ENCODE results near the gene TMEM207. TPM values are rescaled to one million over a fixed set of nuclear protein-coding genes. Genes with fewer than 3 reads are reported as not detected.
A peak's percentile ranks its signal among the peaks of the same experiment; 100 is the strongest.

The TMEM207 gene
- total RNA-seq, 2 donors from 2014 or later = not detected

DNA sequence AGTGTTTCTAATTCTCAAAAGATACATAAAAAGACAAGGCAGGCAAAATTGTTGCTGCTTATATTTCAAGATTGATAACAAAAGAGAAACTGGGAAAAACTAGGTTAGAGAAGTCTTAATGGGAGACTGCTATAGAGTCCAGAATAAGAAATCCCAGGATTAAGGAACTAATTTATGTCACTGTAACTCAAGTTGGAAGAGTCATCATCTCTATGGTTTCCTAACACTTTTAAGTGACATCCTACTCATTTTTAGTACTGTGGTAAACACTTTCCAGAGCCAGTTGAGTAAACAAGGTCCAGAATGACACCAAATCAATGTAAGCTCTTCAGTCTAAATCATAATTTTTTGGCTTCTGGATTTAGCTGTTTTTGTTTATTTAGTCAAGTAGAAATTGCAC is 53.7 kb downstream of the TMEM207 start:
- ATAC-seq (ENCODE audit: insufficient number of reproducible peaks, low FRiP score, low read depth) (no peak), DNase-seq (ENCODE audit: low spot score) (no peak)
- no peaks in the 10 kb centered on the region for H3K9me3 ChIP-seq
- no peak overlapping the region for H3K27ac ChIP-seq
- H3K4me1 ChIP-seq (ENCODE audit: control insufficient read depth in 1 of 2, low read depth in 2 of 2) = no peaks in the 10 kb centered on the region
- H3K36me3 ChIP-seq = no peaks in the 10 kb centered on the region
- no peak overlapping the region for H3K4me3 ChIP-seq
- TF ChIP-seq, protein P1, sequence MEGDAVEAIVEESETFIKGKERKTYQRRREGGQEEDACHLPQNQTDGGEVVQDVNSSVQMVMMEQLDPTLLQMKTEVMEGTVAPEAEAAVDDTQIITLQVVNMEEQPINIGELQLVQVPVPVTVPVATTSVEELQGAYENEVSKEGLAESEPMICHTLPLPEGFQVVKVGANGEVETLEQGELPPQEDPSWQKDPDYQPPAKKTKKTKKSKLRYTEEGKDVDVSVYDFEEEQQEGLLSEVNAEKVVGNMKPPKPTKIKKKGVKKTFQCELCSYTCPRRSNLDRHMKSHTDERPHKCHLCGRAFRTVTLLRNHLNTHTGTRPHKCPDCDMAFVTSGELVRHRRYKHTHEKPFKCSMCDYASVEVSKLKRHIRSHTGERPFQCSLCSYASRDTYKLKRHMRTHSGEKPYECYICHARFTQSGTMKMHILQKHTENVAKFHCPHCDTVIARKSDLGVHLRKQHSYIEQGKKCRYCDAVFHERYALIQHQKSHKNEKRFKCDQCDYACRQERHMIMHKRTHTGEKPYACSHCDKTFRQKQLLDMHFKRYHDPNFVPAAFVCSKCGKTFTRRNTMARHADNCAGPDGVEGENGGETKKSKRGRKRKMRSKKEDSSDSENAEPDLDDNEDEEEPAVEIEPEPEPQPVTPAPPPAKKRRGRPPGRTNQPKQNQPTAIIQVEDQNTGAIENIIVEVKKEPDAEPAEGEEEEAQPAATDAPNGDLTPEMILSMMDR (IDR thresholded peaks at IDR 0.05) = no peak
- H3K27me3 ChIP-seq (replicated peaks; ENCODE audit: insufficient read depth) = no peaks in the 10 kb centered on the region

DNA sequence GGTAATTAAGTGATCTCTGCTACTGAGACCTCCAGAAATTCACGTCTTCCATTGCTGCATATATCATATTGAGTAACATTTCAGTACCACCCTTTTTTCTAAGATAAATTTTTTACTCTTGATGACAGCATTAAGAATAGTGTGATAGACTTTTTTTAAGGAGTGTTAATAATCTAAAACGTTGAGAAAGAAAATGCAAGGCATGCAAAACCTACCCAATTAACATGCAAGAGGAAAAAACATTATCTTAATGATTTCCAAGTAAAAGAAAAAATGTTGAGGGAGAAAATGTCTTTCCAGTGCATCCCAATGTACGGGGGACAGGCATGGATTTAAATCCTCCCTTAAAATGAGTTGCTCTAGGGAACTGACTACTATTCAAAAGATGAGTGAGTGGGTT is 61.0 kb downstream of the TMEM207 start:
- TF ChIP-seq, protein P1 (IDR thresholded peaks at IDR 0.05) = no peak
- Histone ChIP-seq H3K27me3 (replicated peaks; ENCODE audit: insufficient read depth) (no peaks in the 10 kb centered on the region), H3K9me3 (no peaks in the 10 kb centered on the region), H3K4me1 (ENCODE audit: control insufficient read depth in 1 of 2, low read depth in 2 of 2) (no peaks in the 10 kb centered on the region), H3K4me3 (no peak overlapping the region), H3K36me3 (no peaks in the 10 kb centered on the region), H3K27ac (no peak overlapping the region)
- no peak for ATAC-seq (ENCODE audit: insufficient number of reproducible peaks, low FRiP score, low read depth)
- DNase-seq (ENCODE audit: low spot score) = no peak

DNA sequence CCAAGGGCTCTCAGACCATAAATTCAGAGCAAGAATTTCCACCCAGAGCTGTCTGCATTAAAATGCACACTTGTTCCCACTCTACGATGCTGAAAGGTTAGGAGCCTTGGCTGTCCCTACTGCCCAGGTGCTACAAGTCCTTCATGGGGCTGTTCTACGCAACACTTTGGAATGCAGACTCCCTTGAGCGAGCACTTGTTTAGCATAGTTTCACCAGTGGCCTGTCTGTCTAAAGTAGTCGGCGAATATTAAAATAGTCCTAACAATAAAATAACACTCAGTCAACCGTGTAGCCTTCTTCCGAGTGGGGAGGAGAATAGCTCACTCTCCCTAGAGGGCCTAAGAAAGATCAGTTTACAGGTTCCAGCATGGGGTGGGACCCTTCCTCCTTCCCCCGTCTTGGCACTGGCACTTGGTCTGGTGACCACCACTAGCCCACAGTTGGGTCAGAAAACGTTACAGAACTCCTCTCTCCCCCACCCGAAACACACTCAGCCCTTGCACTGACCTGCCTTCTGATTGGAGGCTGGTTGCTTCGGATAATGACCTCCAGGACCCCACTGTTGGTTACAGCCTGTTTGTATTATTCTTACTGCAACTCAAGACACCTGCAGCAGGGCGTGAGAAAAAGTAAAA is 62.0 kb downstream of the TMEM207 start, which contains the start of gene CLDN16:
TSS of gene CLDN16 (plus strand) at position 586 of the 636 bp plus-strand sequence. CDS start 167 bp downstream, outside the sequence.
- Histone ChIP-seq H3K27ac (no peak within 1 kb of the TSS), H3K36me3 (no peaks in the 10 kb centered on the region), H3K4me1 (ENCODE audit: control insufficient read depth in 1 of 2, low read depth in 2 of 2) (no peaks in the 10 kb centered on the region), H3K27me3 (replicated peaks; ENCODE audit: insufficient read depth) (no peaks in the 10 kb centered on the region), H3K4me3 (no peak within 1 kb of the TSS), H3K9me3 (no peaks in the 10 kb centered on the region)
- no peak for DNase-seq (ENCODE audit: low spot score)
- ATAC-seq (ENCODE audit: insufficient number of reproducible peaks, low FRiP score, low read depth) = no peak
- TF ChIP-seq, protein P1 (IDR thresholded peaks at IDR 0.05) = no peak

DNA sequence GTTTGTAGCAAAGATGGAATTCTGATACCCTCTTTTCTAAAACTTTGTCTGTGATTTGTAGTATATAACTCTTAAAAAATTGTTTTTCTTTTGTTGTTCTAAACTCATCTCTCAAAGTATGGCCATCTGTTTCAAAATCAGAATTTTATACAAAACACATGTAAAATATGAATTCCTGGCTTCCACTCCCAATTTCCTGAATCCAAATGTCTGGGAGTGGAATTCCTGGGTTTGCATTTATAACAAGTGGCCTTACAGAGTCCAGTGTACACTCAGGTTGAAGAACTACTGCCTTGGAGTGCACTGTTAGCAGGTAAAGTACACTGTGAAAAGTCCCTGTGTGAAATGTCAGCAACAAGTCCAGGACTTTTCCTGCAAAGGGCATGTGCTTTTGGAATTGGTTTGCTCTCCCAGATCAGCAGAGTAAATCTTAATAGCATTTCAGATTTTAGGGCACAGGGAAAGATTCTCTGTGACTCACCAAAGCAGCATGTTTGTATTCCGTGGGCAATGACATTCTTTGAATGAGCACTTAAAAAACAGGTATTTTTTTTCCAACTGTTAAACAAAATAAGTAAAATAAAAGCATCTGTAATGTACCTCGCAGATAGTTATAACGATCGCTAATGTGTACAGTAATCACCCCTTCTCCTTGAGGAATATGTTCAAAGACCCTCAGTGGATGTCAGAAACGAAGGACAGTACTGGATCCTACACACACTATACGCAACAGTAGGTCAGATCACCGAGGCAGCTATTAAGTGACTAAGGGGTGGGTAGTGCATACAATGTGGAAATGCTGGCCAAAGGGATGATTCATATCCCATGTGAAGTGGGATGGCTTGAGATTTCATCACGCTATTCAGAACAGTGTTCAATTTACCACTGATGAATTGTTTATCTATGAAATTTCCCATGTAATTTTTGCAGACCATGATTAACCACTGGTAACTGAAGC is 63.7 kb downstream of the TMEM207 start:
- H3K36me3 ChIP-seq = no peaks in the 10 kb centered on the region
- DNase-seq (ENCODE audit: low spot score) (no peak), ATAC-seq (ENCODE audit: insufficient number of reproducible peaks, low FRiP score, low read depth) (no peak)
- no peaks in the 10 kb centered on the region for H3K27me3 ChIP-seq (replicated peaks; ENCODE audit: insufficient read depth)
- no peaks in the 10 kb centered on the region for H3K9me3 ChIP-seq
- no peaks in the 10 kb centered on the region for H3K4me1 ChIP-seq (ENCODE audit: control insufficient read depth in 1 of 2, low read depth in 2 of 2)
- H3K27ac ChIP-seq = no peak overlapping the region
- TF ChIP-seq, protein P1 (IDR thresholded peaks at IDR 0.05) = no peak
- H3K4me3 ChIP-seq = no peak overlapping the region

DNA sequence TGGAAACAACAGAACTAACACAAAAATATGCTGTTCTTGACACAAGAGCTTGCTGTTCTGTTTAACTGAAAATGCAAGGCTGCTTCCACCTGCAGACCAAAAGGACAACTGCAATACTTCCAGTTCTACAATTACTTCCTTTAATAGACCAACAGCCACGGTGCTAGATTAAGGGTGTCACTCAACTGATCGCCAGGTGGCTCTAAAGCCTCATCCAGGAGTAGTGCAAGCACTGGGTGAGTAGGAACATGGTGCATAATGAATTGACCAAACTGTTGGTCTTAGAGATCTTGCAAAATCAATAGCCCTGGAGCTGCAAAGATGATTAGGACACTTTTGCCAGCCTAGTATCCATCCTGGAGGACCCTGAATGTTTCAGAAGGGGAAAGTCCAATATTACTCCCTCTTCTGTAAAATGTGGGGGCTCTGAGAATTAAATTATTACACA is 65.4 kb downstream of the TMEM207 start:
- Histone ChIP-seq H3K27ac (no peak overlapping the region), H3K4me1 (ENCODE audit: control insufficient read depth in 1 of 2, low read depth in 2 of 2) (peaks cover 0 to under 1% of the 10 kb centered on the region in 2 donors), H3K9me3 (no peaks in the 10 kb centered on the region), H3K36me3 (no peaks in the 10 kb centered on the region), H3K4me3 (no peak overlapping the region), H3K27me3 (replicated peaks; ENCODE audit: insufficient read depth) (no peaks in the 10 kb centered on the region)
- TF ChIP-seq, protein P1 (IDR thresholded peaks at IDR 0.05) = peak; percentile 9
- DNase-seq (ENCODE audit: low spot score) (no peak), ATAC-seq (ENCODE audit: insufficient number of reproducible peaks, low FRiP score, low read depth) (no peak)

Measured in thoracic aorta (tissue), 2 donors.